HCT116 (cell line): ENCODE measurements around the gene ATP5MC3. TPM values are rescaled to one million over a fixed set of nuclear protein-coding genes. Genes with fewer than 3 reads are reported as not detected.

ENCODE experiments used
- ATAC-seq: fragments of 200-7000 bp; cut with Tn5 transposase; 2 replicates; pipeline ENCODE4 v1.9.1; 2020; ENCODE audit warnings: mild to moderate bottlenecking, moderate library complexity
- BruUV-seq: library from RNA; stranded (reverse); fragments of 400-500 nt; replicated peaks from 2 replicates; lab custom pipeline; 2021; lab: Mats Ljungman, UMichigan
- CTCF ChIA-PET: fragments of 300-600 bp; sonication (Branson Sonifier 250); formaldehyde crosslinking; loops from one replicate; lab custom pipeline; 2021; ENCODE audit warnings: antibody characterized with exemption; lab: Charles Lee
- POLR2A ChIA-PET: fragments of 300-600, 350-600 bp; sonication (Branson Sonifier 250); formaldehyde crosslinking; loops from one replicate; lab custom pipeline; 2021; ENCODE audit warnings: antibody characterized with exemption; lab: Charles Lee
- RAD21 ChIA-PET, 2 experiments: fragments of 300-600 bp; sonication (Branson Sonifier 250); formaldehyde crosslinking; loops; one replicate each; lab custom pipeline; 2023; ENCODE audit warnings: low total read pairs in 2 of 2; ENCODE audit not compliant: uncharacterized antibody in 2 of 2, unreplicated experiment in 2 of 2, low non-redundant PET in 1 of 2; lab: Charles Lee
- DNase-seq: peaks from one replicate; pipeline ENCODE4 v3.0.0-alpha.2; 2010; ENCODE audit warnings: low read depth, low spot score
- H2AFZ ChIP-seq: fragments of 200-600 bp; shearing (Covaris generic), sonication (generic); 2 replicates; pipeline ENCODE4 v1.6.1; 2017; ENCODE audit warnings: low read depth, mixed run types, mixed read lengths, antibody characterized with exemption, low read length; ENCODE audit not compliant: poor library complexity, severe bottlenecking
- H3K27ac ChIP-seq: 2 replicates; pipeline ENCODE4 v1.5.1; 2012; ENCODE audit warnings: low read depth, low read length
- H3K27me3 ChIP-seq: fragments of 200-600 bp; sonication (generic); 2 replicates; pipeline ENCODE4 v1.6.1; 2016; ENCODE audit warnings: mixed run types, low read length, mixed read lengths; ENCODE audit not compliant: insufficient read depth
- H3K36me3 ChIP-seq, 2 experiments: fragments of 200-500 bp in 1 of 2; fragments of 200-600 bp in 1 of 2; sonication (Bioruptor generic) in 1 of 2; sonication (generic) in 1 of 2; 2 replicates each; pipeline versions ENCODE4 v1.5.1 to v1.6.1; 2014 to 2016; ENCODE audit warnings: low read length in 2 of 2, inconsistent platforms in 1 of 2, mixed read lengths in 1 of 2, mixed run types in 1 of 2; ENCODE audit not compliant: insufficient read depth in 2 of 2, control insufficient read depth in 1 of 2
- H3K4me1 ChIP-seq, 2 experiments: fragments of 200-600 bp in 1 of 2; sonication (generic) in 1 of 2; 2 replicates each; pipeline versions ENCODE4 v1.5.1 to v1.6.1; 2012 to 2017; ENCODE audit warnings: low read length in 2 of 2, inconsistent platforms in 1 of 2, mild to moderate bottlenecking in 1 of 2, mixed read lengths in 1 of 2, mixed run types in 1 of 2, moderate library complexity in 1 of 2; ENCODE audit not compliant: insufficient read depth in 2 of 2, control insufficient read depth in 1 of 2
- H3K4me2 ChIP-seq: fragments of 200-600 bp; sonication (generic); 2 replicates; pipeline ENCODE4 v1.6.1; 2017; ENCODE audit warnings: mixed run types, low read length, mixed read lengths
- H3K4me3 ChIP-seq, 2 experiments: fragments of 200-600 bp in 1 of 2; sonication (generic) in 1 of 2; replicated peaks in 1 of 2; 2 replicates each; pipeline ENCODE4 v1.5.1; 2011 to 2016; ENCODE audit warnings: low read length in 2 of 2, control low read depth in 1 of 2, low read depth in 1 of 2, mild to moderate bottlenecking in 1 of 2, mixed read lengths in 1 of 2, mixed run types in 1 of 2
- H3K79me2 ChIP-seq: fragments of 200-600 bp; sonication (generic); 2 replicates; pipeline ENCODE4 v1.6.1; 2017; ENCODE audit warnings: mild to moderate bottlenecking, mixed run types, low read length, moderate library complexity, mixed read lengths; ENCODE audit not compliant: insufficient read depth
- H3K9ac ChIP-seq: fragments of 200-600 bp; sonication (generic); 2 replicates; pipeline ENCODE4 v1.6.1; 2016; ENCODE audit warnings: low read length, mixed read lengths
- H3K9me2 ChIP-seq: fragments of 200-600 bp; sonication (generic), shearing (Covaris generic); 2 replicates; pipeline ENCODE4 v1.6.1; 2017; ENCODE audit warnings: mixed run types, mild to moderate bottlenecking, moderate library complexity; ENCODE audit not compliant: insufficient read depth
- H3K9me3 ChIP-seq, 2 experiments: fragments of 200-500 bp in 1 of 2; fragments of 200-600 bp in 1 of 2; sonication (Bioruptor generic) in 1 of 2; sonication (generic) in 1 of 2; 2 replicates each; pipeline ENCODE4 v1.6.1; 2014 to 2017; ENCODE audit warnings: low read length in 2 of 2, mixed read lengths in 2 of 2, inconsistent platforms in 1 of 2, low read depth in 1 of 2, mild to moderate bottlenecking in 1 of 2, mixed run types in 1 of 2, moderate library complexity in 1 of 2; ENCODE audit not compliant: control insufficient read depth in 1 of 2, insufficient read depth in 1 of 2
- H4K20me1 ChIP-seq: fragments of 200-600 bp; sonication (generic), shearing (Covaris generic); 2 replicates; pipeline ENCODE4 v1.6.1; 2017; ENCODE audit warnings: mixed run types, mild to moderate bottlenecking, moderate library complexity; ENCODE audit not compliant: insufficient read depth
- CEBPB ChIP-seq: IDR thresholded peaks from 2 replicates; pipeline ENCODE4 v1.6.1; 2012; ENCODE audit warnings: low read depth
- CTCF ChIP-seq, 3 experiments: fragments of 200-600 bp in 1 of 3; sonication (generic) in 1 of 3; IDR thresholded peaks in 2 of 3; conservative IDR thresholded peaks in 1 of 3; 2 replicates each; pipeline ENCODE4 v1.5.1; 2012 to 2017; ENCODE audit warnings: low read depth in 2 of 3, low read length in 2 of 3, antibody characterized with exemption in 1 of 3, borderline replicate concordance in 1 of 3, control low read depth in 1 of 3, mild to moderate bottlenecking in 1 of 3, mixed read lengths in 1 of 3, mixed run types in 1 of 3, moderate library complexity in 1 of 3; ENCODE audit not compliant: insufficient read depth in 1 of 3
- RAD21 ChIP-seq: IDR thresholded peaks from 2 replicates; pipeline ENCODE4 v1.6.1; 2012; ENCODE audit warnings: low read depth, mild to moderate bottlenecking
- ZNF274 ChIP-seq: fragments of 200-500 bp; sonication (Bioruptor generic); IDR thresholded peaks from 2 replicates; pipeline ENCODE4 v1.6.1; 2014; ENCODE audit warnings: mild to moderate bottlenecking, low read depth, low read length, inconsistent platforms
- intact Hi-C: fragments of 100-400 bp; cut with micrococcal nuclease; formaldehyde crosslinking; loops from 2 replicates; pipeline ENCODE4 v1.10.0; 2022
- total RNA-seq: library from RNA; stranded (reverse); gene quantifications from one replicate; pipeline ENCODE4 v1.2.1, GENCODE V29; 2021; ENCODE audit not compliant: unreplicated experiment
- TF ChIP-seq, protein P1 (sequence below): IDR thresholded peaks from 2 replicates; pipeline ENCODE4 v1.6.1; 2011; ENCODE audit warnings: mild to moderate bottlenecking, low read length, moderate library complexity; ENCODE audit not compliant: insufficient replicate concordance; ENCODE audit errors: extremely low read depth
- TF ChIP-seq, protein P2 (sequence below): IDR thresholded peaks from 2 replicates; pipeline ENCODE4 v1.6.1; 2012

ATP5MC3 gene
- total RNA-seq, 1 experiment from 2014 or later: 361 TPM

DNA sequence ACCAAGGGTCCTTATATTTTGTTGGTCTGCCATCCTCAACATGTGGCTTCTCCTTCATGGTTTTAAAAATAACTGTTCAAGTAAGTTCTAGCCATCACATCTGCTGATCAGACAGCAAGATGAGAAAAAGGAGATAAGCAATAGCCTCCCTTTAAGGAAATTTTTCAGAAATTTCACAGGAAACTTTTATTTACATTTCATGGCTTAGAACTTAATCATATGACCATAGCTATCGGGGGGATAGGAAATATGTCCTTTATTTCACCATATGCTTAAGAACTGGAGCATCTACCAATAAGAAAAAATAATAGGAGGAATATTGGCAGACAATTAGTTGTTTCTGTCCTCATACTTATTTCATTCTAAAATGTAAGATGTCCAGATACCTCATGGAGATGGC, 29.7 kb downstream of the ATP5MC3 start:
- RAD21 ChIA-PET: no interaction called here
- H4K20me1 ChIP-seq: no peaks in the 10 kb centered on the region; the same call in 1 of the 2 replicates

More for the DNA sequence above, 29.7 kb downstream of the ATP5MC3 start:
- no peak for DNase-seq
- ChIA-PET POLR2A (no interaction called here), CTCF (no interaction called here)
- no peak overlapping the region for H3K9ac ChIP-seq
- no peaks in the 10 kb centered on the region for H3K27me3 ChIP-seq
- ATAC-seq: no peak
- no peak overlapping the region for H2AFZ ChIP-seq
- intact Hi-C loops: no loop called here
- no peaks in the 10 kb centered on the region for H3K36me3 ChIP-seq
- no TSS peak for BruUV-seq
- H3K4me3 ChIP-seq: no peak overlapping the region
- no peak overlapping the region for H3K4me2 ChIP-seq
- H3K4me1 ChIP-seq: peaks cover 3 to 13% of the 10 kb centered on the region in 2 experiments; a peak in 2 of 4 replicates
- TF ChIP-seq CEBPB (no peak), RAD21 (no peak), CTCF (IDR thresholded peaks at IDR 0.05 in 2 of 3, conservative IDR thresholded peaks at IDR 0.05 in 1 of 3; ENCODE audit: borderline replicate concordance in 1 of 3, insufficient read depth in 1 of 3, low read depth in 2 of 3, low read length in 2 of 3) (no peak), ZNF274 (no peak)
- TF ChIP-seq, protein P1, sequence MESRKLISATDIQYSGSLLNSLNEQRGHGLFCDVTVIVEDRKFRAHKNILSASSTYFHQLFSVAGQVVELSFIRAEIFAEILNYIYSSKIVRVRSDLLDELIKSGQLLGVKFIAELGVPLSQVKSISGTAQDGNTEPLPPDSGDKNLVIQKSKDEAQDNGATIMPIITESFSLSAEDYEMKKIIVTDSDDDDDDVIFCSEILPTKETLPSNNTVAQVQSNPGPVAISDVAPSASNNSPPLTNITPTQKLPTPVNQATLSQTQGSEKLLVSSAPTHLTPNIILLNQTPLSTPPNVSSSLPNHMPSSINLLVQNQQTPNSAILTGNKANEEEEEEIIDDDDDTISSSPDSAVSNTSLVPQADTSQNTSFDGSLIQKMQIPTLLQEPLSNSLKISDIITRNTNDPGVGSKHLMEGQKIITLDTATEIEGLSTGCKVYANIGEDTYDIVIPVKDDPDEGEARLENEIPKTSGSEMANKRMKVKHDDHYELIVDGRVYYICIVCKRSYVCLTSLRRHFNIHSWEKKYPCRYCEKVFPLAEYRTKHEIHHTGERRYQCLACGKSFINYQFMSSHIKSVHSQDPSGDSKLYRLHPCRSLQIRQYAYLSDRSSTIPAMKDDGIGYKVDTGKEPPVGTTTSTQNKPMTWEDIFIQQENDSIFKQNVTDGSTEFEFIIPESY: no peak
- TF ChIP-seq, protein P2, sequence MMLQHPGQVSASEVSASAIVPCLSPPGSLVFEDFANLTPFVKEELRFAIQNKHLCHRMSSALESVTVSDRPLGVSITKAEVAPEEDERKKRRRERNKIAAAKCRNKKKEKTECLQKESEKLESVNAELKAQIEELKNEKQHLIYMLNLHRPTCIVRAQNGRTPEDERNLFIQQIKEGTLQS: no peak
- peaks cover 63% of the 10 kb centered on the region for H3K79me2 ChIP-seq
- H3K9me2 ChIP-seq: no peaks in the 10 kb centered on the region
- no peaks in the 10 kb centered on the region for H3K9me3 ChIP-seq
- no peak overlapping the region for H3K27ac ChIP-seq
